ENCODE measurements around the gene MAP2. TPM values are rescaled to one million over a fixed set of nuclear protein-coding genes. Genes with fewer than 3 reads are reported as not detected.
A peak's percentile ranks its signal among the peaks of the same experiment; 100 is the strongest.

The MAP2 gene, protein sequence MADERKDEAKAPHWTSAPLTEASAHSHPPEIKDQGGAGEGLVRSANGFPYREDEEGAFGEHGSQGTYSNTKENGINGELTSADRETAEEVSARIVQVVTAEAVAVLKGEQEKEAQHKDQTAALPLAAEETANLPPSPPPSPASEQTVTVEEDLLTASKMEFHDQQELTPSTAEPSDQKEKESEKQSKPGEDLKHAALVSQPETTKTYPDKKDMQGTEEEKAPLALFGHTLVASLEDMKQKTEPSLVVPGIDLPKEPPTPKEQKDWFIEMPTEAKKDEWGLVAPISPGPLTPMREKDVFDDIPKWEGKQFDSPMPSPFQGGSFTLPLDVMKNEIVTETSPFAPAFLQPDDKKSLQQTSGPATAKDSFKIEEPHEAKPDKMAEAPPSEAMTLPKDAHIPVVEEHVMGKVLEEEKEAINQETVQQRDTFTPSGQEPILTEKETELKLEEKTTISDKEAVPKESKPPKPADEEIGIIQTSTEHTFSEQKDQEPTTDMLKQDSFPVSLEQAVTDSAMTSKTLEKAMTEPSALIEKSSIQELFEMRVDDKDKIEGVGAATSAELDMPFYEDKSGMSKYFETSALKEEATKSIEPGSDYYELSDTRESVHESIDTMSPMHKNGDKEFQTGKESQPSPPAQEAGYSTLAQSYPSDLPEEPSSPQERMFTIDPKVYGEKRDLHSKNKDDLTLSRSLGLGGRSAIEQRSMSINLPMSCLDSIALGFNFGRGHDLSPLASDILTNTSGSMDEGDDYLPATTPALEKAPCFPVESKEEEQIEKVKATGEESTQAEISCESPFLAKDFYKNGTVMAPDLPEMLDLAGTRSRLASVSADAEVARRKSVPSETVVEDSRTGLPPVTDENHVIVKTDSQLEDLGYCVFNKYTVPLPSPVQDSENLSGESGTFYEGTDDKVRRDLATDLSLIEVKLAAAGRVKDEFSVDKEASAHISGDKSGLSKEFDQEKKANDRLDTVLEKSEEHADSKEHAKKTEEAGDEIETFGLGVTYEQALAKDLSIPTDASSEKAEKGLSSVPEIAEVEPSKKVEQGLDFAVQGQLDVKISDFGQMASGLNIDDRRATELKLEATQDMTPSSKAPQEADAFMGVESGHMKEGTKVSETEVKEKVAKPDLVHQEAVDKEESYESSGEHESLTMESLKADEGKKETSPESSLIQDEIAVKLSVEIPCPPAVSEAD (N-terminal part only)
- polyA plus RNA-seq (2013, experiment 1 of 2), result 165 TPM
- 170 TPM for polyA plus RNA-seq (2013, experiment 2 of 2)

DNA sequence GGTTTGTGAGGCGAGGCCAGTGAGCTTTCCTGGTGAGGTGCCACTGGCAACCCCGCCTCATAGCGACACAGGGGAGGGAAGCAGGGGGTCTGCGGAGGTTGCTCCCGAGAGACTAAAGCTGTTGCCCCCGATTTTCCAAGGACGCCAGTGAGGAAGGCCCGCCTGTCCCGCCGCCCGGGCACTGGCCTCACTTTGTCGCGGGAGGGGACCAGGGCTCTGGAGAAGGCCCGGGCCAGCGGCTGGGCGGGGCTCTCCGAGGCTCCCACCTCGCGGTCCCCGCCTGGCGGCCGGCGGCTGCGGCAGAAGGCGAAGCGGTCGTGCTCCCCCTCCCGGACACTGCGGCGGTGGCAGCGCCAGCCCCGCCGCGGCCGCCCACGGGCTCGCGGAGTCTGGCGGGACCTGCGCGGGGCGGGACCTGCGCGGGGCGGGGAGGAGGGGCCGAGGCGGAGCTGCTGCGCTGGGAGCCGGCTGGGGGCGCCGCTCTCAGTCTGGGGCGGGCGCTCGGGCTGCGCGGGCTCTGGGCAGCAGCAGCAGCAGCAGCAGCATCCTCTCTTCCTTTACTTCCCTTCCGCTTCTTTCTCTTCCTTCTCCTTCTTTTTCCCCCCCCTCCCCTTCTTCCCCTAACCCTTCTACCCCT, at the start of gene MAP2:
Gene MAP2 (plus strand): TSS at position 486 of the 637 bp plus-strand sequence. CDS start 229,124 bp downstream, outside the sequence.
- peak within 1 kb of the TSS; percentile 80 for H3K4me2 ChIP-seq (ENCODE audit: insufficient read depth, low read length, poor library complexity, severe bottlenecking)
- no peaks in the 10 kb centered on the region for H3K9me3 ChIP-seq (replicated peaks in 1 of 2; ENCODE audit: control insufficient read depth in 2 of 2, insufficient read depth in 1 of 2, low read depth in 1 of 2, low read length in 2 of 2)
- peak within 1 kb of the TSS; percentile 67 to 88 for H3K4me3 ChIP-seq (ENCODE audit: low read length in 2 of 2)
- peak within 1 kb of the TSS; percentile 65 for H4K8ac ChIP-seq (ENCODE audit: low read depth, low read length)
- peaks cover 7 to 14% of the 10 kb centered on the region in 2 donors for H3K4me1 ChIP-seq (ENCODE audit: control insufficient read depth in 2 of 2, insufficient read depth in 1 of 2, low read depth in 1 of 2, low read length in 2 of 2)
- H2AK5ac ChIP-seq (ENCODE audit: low read depth, low read length), result peak within 1 kb of the TSS; percentile 46
- DNase-seq (ENCODE audit: low spot score), result peak; percentile 84
- H3K18ac ChIP-seq (ENCODE audit: low read length), result peak within 1 kb of the TSS; percentile 93
- H3K14ac ChIP-seq (ENCODE audit: low read length), result peak within 1 kb of the TSS; percentile 94
- H3K36me3 ChIP-seq (replicated peaks in 1 of 2; ENCODE audit: control insufficient read depth in 2 of 2, insufficient read depth in 2 of 2, low read length in 2 of 2), result no peaks in the 10 kb centered on the region
- peak within 1 kb of the TSS; percentile 85 for H2BK15ac ChIP-seq (ENCODE audit: low read length)
- H2AFZ ChIP-seq (ENCODE audit: low read length), result peak within 1 kb of the TSS; percentile 98
- peak within 1 kb of the TSS; percentile 88 for H3K9ac ChIP-seq (ENCODE audit: low read depth, low read length, poor library complexity)
- peak within 1 kb of the TSS; percentile 37 for H3K4ac ChIP-seq (ENCODE audit: low read length)
- H4K91ac ChIP-seq (ENCODE audit: low read depth, low read length, poor library complexity), result no peak within 1 kb of the TSS
- H3K27me3 ChIP-seq (ENCODE audit: control insufficient read depth in 3 of 3, insufficient read depth in 3 of 3, low read depth in 1 of 3, low read length in 3 of 3), result no peaks in the 10 kb centered on the region
- no peak within 1 kb of the TSS for H3K23ac ChIP-seq (ENCODE audit: low read depth, low read length, poor library complexity)
- peak within 1 kb of the TSS; percentile 82 for H2BK5ac ChIP-seq (ENCODE audit: low read length)
- peak within 1 kb of the TSS; percentile 52 for H3K27ac ChIP-seq (replicated peaks; ENCODE audit: low read length)
- whole genome bisulfite sequencing, 2 donors (ENCODE audit: extremely low coverage in 2 of 2, insufficient read length in 2 of 2, insufficient replicate concordance in 1 of 2), result no CpG with 5 or more reads among the region's 57 CpGs
- peaks cover 4% of the 10 kb centered on the region for H3K79me1 ChIP-seq (ENCODE audit: low read depth, low read length)
- H2BK12ac ChIP-seq (ENCODE audit: low read length), result peak within 1 kb of the TSS; percentile 73
- H2BK120ac ChIP-seq (ENCODE audit: low read depth, low read length), result peak within 1 kb of the TSS; percentile 87

DNA sequence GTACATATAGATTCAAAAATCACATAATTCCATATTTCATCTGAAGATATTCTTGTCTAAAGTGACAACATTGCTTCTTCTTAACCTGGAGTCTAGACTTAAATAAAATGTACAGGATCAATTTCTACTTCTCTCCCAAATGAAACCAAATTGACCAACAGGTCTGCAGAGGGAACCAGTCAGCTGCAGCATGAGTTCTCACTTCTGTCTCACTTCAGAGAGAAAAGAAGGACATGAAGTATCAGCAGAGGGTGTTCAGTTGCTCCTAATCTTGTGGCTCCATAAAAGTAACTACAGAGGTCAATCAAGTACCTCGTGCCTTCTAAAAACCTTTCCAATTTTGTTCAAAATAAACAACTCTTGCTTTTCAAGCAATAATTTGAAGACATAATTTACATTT, 47.2 kb upstream of the MAP2 start:
- WGBS, 2 donors (ENCODE audit: extremely low coverage in 2 of 2, insufficient read length in 2 of 2, insufficient replicate concordance in 1 of 2), result no CpG with 5 or more reads among the region's 1 CpG
- H3K27ac ChIP-seq (replicated peaks; ENCODE audit: low read length), result no peak overlapping the region

DNA sequence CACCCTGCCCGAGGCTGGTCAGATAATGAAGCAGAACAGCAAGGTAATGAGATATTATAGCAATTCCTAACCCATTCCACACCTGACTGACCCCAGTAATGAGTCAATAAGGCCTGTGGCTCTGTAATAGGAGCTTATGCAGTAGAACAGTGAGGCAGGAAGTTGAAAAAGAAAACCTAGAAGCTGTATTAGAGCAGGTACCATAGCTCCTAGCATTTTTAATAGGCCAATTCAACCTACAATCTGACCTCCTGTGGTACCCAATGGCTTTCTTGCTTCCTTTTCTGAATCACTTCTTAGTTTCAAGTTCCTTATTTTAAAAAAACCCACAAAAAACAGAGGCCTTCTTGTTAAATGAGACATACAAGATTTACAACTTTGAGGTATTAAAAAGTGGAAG, 43.6 kb upstream of the MAP2 start:
- H2AK5ac ChIP-seq (ENCODE audit: low read depth, low read length), result no peak overlapping the region
- no CpG with 5 or more reads among the region's 1 CpG for WGBS, 2 donors (ENCODE audit: extremely low coverage in 2 of 2, insufficient read length in 2 of 2, insufficient replicate concordance in 1 of 2)
- H4K8ac ChIP-seq (ENCODE audit: low read depth, low read length), result no peak overlapping the region
- no peak overlapping the region for H2BK12ac ChIP-seq (ENCODE audit: low read length)
- H2BK15ac ChIP-seq (ENCODE audit: low read length), result no peak overlapping the region
- no peak overlapping the region for H2AFZ ChIP-seq (ENCODE audit: low read length)
- H3K36me3 ChIP-seq (replicated peaks in 1 of 2; ENCODE audit: control insufficient read depth in 2 of 2, insufficient read depth in 2 of 2, low read length in 2 of 2), result peaks cover 0 to 1% of the 10 kb centered on the region in 2 donors
- H3K4me2 ChIP-seq (ENCODE audit: insufficient read depth, low read length, poor library complexity, severe bottlenecking), result no peak overlapping the region
- H3K27me3 ChIP-seq (ENCODE audit: control insufficient read depth in 3 of 3, insufficient read depth in 3 of 3, low read depth in 1 of 3, low read length in 3 of 3), result no peaks in the 10 kb centered on the region
- no peak for DNase-seq (ENCODE audit: low spot score)
- H3K18ac ChIP-seq (ENCODE audit: low read length), result no peak overlapping the region
- no peak overlapping the region for H3K4me3 ChIP-seq (ENCODE audit: low read length in 2 of 2)
- H2BK120ac ChIP-seq (ENCODE audit: low read depth, low read length), result no peak overlapping the region
- no peak overlapping the region for H3K9ac ChIP-seq (ENCODE audit: low read depth, low read length, poor library complexity)
- no peak overlapping the region for H3K4ac ChIP-seq (ENCODE audit: low read length)
- H3K14ac ChIP-seq (ENCODE audit: low read length), result no peak overlapping the region
- H3K23ac ChIP-seq (ENCODE audit: low read depth, low read length, poor library complexity), result no peak overlapping the region
- no peaks in the 10 kb centered on the region for H3K4me1 ChIP-seq (ENCODE audit: control insufficient read depth in 2 of 2, insufficient read depth in 1 of 2, low read depth in 1 of 2, low read length in 2 of 2)
- H2BK5ac ChIP-seq (ENCODE audit: low read length), result no peak overlapping the region
- H3K79me1 ChIP-seq (ENCODE audit: low read depth, low read length), result no peaks in the 10 kb centered on the region
- H3K27ac ChIP-seq (replicated peaks; ENCODE audit: low read length), result no peak overlapping the region
- peaks cover 4 to 26% of the 10 kb centered on the region in 2 donors for H3K9me3 ChIP-seq (replicated peaks in 1 of 2; ENCODE audit: control insufficient read depth in 2 of 2, insufficient read depth in 1 of 2, low read depth in 1 of 2, low read length in 2 of 2)
- H4K91ac ChIP-seq (ENCODE audit: low read depth, low read length, poor library complexity), result no peak overlapping the region

More for the DNA sequence above, 47.2 kb upstream of the MAP2 start:
- no peak overlapping the region for H2BK12ac ChIP-seq (ENCODE audit: low read length)
- no peak overlapping the region for H2AK5ac ChIP-seq (ENCODE audit: low read depth, low read length)
- no peak overlapping the region for H3K4me3 ChIP-seq (ENCODE audit: low read length in 2 of 2)
- no peak overlapping the region for H2BK5ac ChIP-seq (ENCODE audit: low read length)
- no peaks in the 10 kb centered on the region for H3K4me1 ChIP-seq (ENCODE audit: control insufficient read depth in 2 of 2, insufficient read depth in 1 of 2, low read depth in 1 of 2, low read length in 2 of 2)
- H3K4me2 ChIP-seq (ENCODE audit: insufficient read depth, low read length, poor library complexity, severe bottlenecking), result no peak overlapping the region
- no peak overlapping the region for H3K9ac ChIP-seq (ENCODE audit: low read depth, low read length, poor library complexity)
- no peak overlapping the region for H3K14ac ChIP-seq (ENCODE audit: low read length)
- H2BK120ac ChIP-seq (ENCODE audit: low read depth, low read length), result no peak overlapping the region
- H3K18ac ChIP-seq (ENCODE audit: low read length), result no peak overlapping the region
- no peak overlapping the region for H3K4ac ChIP-seq (ENCODE audit: low read length)
- H2BK15ac ChIP-seq (ENCODE audit: low read length), result no peak overlapping the region
- no peak for DNase-seq (ENCODE audit: low spot score)
- H3K79me1 ChIP-seq (ENCODE audit: low read depth, low read length), result no peaks in the 10 kb centered on the region
- H4K91ac ChIP-seq (ENCODE audit: low read depth, low read length, poor library complexity), result no peak overlapping the region
- H3K27me3 ChIP-seq (ENCODE audit: control insufficient read depth in 3 of 3, insufficient read depth in 3 of 3, low read depth in 1 of 3, low read length in 3 of 3), result no peaks in the 10 kb centered on the region
- H3K9me3 ChIP-seq (replicated peaks in 1 of 2; ENCODE audit: control insufficient read depth in 2 of 2, insufficient read depth in 1 of 2, low read depth in 1 of 2, low read length in 2 of 2), result peaks cover 4 to 28% of the 10 kb centered on the region in 2 donors
- H3K36me3 ChIP-seq (replicated peaks in 1 of 2; ENCODE audit: control insufficient read depth in 2 of 2, insufficient read depth in 2 of 2, low read length in 2 of 2), result peaks cover 0 to 1% of the 10 kb centered on the region in 2 donors
- H2AFZ ChIP-seq (ENCODE audit: low read length), result no peak overlapping the region
- no peak overlapping the region for H3K23ac ChIP-seq (ENCODE audit: low read depth, low read length, poor library complexity)
- H4K8ac ChIP-seq (ENCODE audit: low read depth, low read length), result no peak overlapping the region
